Peyer's patch (tissue), 4 donors: ENCODE data around the gene CHAD. TPM values are rescaled to one million over a fixed set of nuclear protein-coding genes. Genes with fewer than 3 reads are reported as not detected.
"Not testable (repeated sequence)": the region's sequence is repeated elsewhere in the genome, so short reads cannot be mapped to it uniquely, and the experiment has no call there.

Source experiments
- DNase-seq, 3 donors: peaks; one replicate each; pipeline ENCODE4 v3.0.0-alpha.2; 2017 to 2019
- H3K27ac ChIP-seq, 4 donors: fragments of 200-600 bp; sonication (generic); one replicate each; pipeline ENCODE4 v1.5.1; 2016 to 2019
- H3K27me3 ChIP-seq, 2 donors: fragments of 200-600 bp; sonication (generic); one replicate each; pipeline ENCODE4 v1.5.1; 2019
- H3K36me3 ChIP-seq, 3 donors: fragments of 200-600 bp; sonication (generic); one replicate each; pipeline ENCODE4 v1.5.1; 2016 to 2019
- H3K4me1 ChIP-seq, 4 donors: fragments of 200-600 bp; sonication (generic); one replicate each; pipeline ENCODE4 v1.5.1; 2016 to 2019
- H3K4me3 ChIP-seq, 4 donors: fragments of 200-600 bp; sonication (generic); 1 replicate in 3 of 4; 2 replicates in 1 of 4; pipeline ENCODE4 v1.5.1; 2016 to 2019; ENCODE audit warnings: mild to moderate bottlenecking in 1 of 4
- H3K9me3 ChIP-seq, 4 donors: fragments of 200-600 bp; sonication (generic); one replicate each; pipeline ENCODE4 v1.5.1; 2016 to 2019; ENCODE audit warnings: mild to moderate bottlenecking in 1 of 4
- POLR2A ChIP-seq, 2 donors: fragments of 450-650 bp; IDR thresholded peaks; one replicate each; pipeline ENCODE4 v1.5.1; 2017; ENCODE audit warnings: antibody characterized with exemption in 2 of 2, mild to moderate bottlenecking in 2 of 2, moderate library complexity in 2 of 2
- total RNA-seq, 4 donors: library from RNA; depleted of rRNA; stranded (reverse); fragments of >200 nt; gene quantifications; one replicate each; pipeline ENCODE4 v1.1.0, GENCODE V29; 2016
- TF ChIP-seq, protein P1 (sequence below), 6 experiments: fragments of 450-650 bp in 4 of 6; fragments of 200-600 bp in 2 of 6; sonication (generic) in 1 of 6; IDR thresholded peaks; one replicate each; pipeline ENCODE4 v1.5.1; 2017 to 2019; ENCODE audit warnings: antibody characterized with exemption in 6 of 6, mild to moderate bottlenecking in 3 of 6, moderate library complexity in 1 of 6

Gene CHAD
- total RNA-seq, 4 donors from 2014 or later, result 7.4 to 24.6 (median 14.7) TPM

GRCh38 chr17:50437409-50437808 lies 31.3 kb downstream of the CHAD start:
- no peak overlapping the region for H3K27ac ChIP-seq
- no peaks in the 10 kb centered on the region for H3K9me3 ChIP-seq
- peaks cover 0 to 9% (median 0%) of the 10 kb centered on the region in 3 donors for H3K36me3 ChIP-seq
- no peak overlapping the region for H3K4me3 ChIP-seq
- no peak for DNase-seq
- H3K4me1 ChIP-seq, result peaks cover 0 to 4% (median 0%) of the 10 kb centered on the region in 4 donors
- no peaks in the 10 kb centered on the region for H3K27me3 ChIP-seq
- TF ChIP-seq, protein P1, sequence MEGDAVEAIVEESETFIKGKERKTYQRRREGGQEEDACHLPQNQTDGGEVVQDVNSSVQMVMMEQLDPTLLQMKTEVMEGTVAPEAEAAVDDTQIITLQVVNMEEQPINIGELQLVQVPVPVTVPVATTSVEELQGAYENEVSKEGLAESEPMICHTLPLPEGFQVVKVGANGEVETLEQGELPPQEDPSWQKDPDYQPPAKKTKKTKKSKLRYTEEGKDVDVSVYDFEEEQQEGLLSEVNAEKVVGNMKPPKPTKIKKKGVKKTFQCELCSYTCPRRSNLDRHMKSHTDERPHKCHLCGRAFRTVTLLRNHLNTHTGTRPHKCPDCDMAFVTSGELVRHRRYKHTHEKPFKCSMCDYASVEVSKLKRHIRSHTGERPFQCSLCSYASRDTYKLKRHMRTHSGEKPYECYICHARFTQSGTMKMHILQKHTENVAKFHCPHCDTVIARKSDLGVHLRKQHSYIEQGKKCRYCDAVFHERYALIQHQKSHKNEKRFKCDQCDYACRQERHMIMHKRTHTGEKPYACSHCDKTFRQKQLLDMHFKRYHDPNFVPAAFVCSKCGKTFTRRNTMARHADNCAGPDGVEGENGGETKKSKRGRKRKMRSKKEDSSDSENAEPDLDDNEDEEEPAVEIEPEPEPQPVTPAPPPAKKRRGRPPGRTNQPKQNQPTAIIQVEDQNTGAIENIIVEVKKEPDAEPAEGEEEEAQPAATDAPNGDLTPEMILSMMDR (IDR thresholded peaks at IDR 0.05), result no peak
- TF ChIP-seq POLR2A (IDR thresholded peaks at IDR 0.05), result no peak

- no peak overlapping the region for H3K4me3 ChIP-seq
- no peaks in the 10 kb centered on the region for H3K27me3 ChIP-seq
- H3K4me1 ChIP-seq, result peaks cover 0 to 18% (median 4%) of the 10 kb centered on the region in 4 donors
- peaks cover 0 to 9% (median 0%) of the 10 kb centered on the region in 3 donors for H3K36me3 ChIP-seq
- no peak for DNase-seq
- H3K9me3 ChIP-seq, result no peaks in the 10 kb centered on the region
- no peak overlapping the region for H3K27ac ChIP-seq
- no peak for TF ChIP-seq POLR2A (IDR thresholded peaks at IDR 0.05)
- TF ChIP-seq, protein P1 (IDR thresholded peaks at IDR 0.05), result no peak
These were observed 36.4 kb downstream of the CHAD start for GRCh38 chr17:50432125-50432762.

DNA sequence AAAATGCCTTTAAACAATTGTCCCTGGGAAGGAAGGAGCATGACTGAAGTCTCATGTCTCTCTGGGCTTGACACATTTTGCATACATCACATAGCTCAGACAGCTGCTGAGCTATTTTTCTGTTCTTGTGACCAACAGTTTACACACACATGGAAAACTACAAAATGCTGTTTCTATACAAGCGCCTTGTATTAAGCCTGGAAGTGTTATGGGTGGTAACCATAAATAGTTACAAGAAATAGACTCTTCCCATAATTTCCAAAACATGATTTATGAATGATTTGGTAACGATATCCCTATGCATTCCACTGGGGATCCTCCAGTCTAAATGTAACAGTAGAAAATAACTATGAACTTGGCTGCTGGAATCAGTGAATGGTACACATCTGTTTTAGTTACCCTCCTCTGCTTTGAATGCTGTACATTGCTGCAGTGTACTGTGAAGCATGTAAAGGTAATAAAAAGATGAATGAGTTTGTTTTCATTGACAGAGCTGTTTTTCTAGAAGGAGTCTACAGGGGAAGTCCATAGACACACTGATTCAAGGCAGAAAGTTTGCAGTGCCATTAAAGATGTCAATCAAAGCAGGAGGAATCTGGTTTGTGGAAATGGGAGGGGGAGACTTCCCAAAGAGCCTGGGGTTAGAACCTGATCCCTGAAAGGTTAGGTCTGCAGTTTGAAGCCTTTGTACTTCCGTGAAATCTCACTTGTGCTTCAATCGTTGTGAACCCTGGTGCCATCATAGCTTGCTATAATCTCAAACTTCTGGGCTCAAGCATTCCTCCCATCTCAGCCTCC lies 37.7 kb downstream of the CHAD start:
- Histone ChIP-seq H3K9me3 (no peaks in the 10 kb centered on the region), H3K36me3 (peaks cover 0 to 5% (median 0%) of the 10 kb centered on the region in 3 donors), H3K4me3 (no peak overlapping the region), H3K27me3 (no peaks in the 10 kb centered on the region), H3K27ac (no peak overlapping the region), H3K4me1 (peaks cover 0 to 27% (median 6%) of the 10 kb centered on the region in 4 donors)
- no peak for DNase-seq
- TF ChIP-seq, protein P1 (IDR thresholded peaks at IDR 0.05), result no peak
- no peak for TF ChIP-seq POLR2A (IDR thresholded peaks at IDR 0.05)

GRCh38 chr17:50429793-50430192 lies 38.9 kb downstream of the CHAD start:
- TF ChIP-seq POLR2A (IDR thresholded peaks at IDR 0.05), result no peak
- TF ChIP-seq, protein P1 (IDR thresholded peaks at IDR 0.05), result no peak
- peaks cover 0 to 5% (median 0%) of the 10 kb centered on the region in 3 donors for H3K36me3 ChIP-seq
- no peak overlapping the region for H3K4me3 ChIP-seq
- no peak overlapping the region for H3K27ac ChIP-seq
- H3K27me3 ChIP-seq, result no peaks in the 10 kb centered on the region
- DNase-seq, result no peak
- no peaks in the 10 kb centered on the region for H3K9me3 ChIP-seq
- peaks cover 0 to 37% (median 14%) of the 10 kb centered on the region in 4 donors for H3K4me1 ChIP-seq

- H3K36me3 ChIP-seq, result peaks cover 0 to 5% (median 0%) of the 10 kb centered on the region in 3 donors
- TF ChIP-seq POLR2A (IDR thresholded peaks at IDR 0.05), result peak in 1 of 2 donors; percentile 24
- TF ChIP-seq, protein P1 (IDR thresholded peaks at IDR 0.05), result no peak
- DNase-seq, result peak in 2 of 3 donors; percentile 61 to 73
- no peaks in the 10 kb centered on the region for H3K27me3 ChIP-seq
- no peaks in the 10 kb centered on the region for H3K9me3 ChIP-seq
- peak overlapping the region in 2 of 4 donors; percentile 82 to 84 for H3K27ac ChIP-seq
- peak overlapping the region in 1 of 4 donors; percentile 13 for H3K4me3 ChIP-seq
- H3K4me1 ChIP-seq, result peaks cover 0 to 41% (median 14%) of the 10 kb centered on the region in 4 donors
These were observed 39.8 kb downstream of the CHAD start for GRCh38 chr17:50428831-50429424.

- not testable (repeated sequence) for H3K27me3 ChIP-seq, H3K9me3 ChIP-seq, H3K36me3 ChIP-seq, DNase-seq
- H3K4me1 ChIP-seq, result peaks cover 0 to 41% (median 14%) of the 10 kb centered on the region in 4 donors
- H3K4me3 ChIP-seq, result peak overlapping the region in 1 of 4 donors; percentile 21
- H3K27ac ChIP-seq, result peak overlapping the region in 2 of 4 donors; percentile 82 to 84
These were observed 40.6 kb downstream of the CHAD start for GRCh38 chr17:50428126-50428525.
